GM20000 (cell line): Measurements from ENCODE around the gene MPV17L2.
A peak's percentile ranks its signal among the peaks of the same experiment; 100 is the strongest.

Experiments used
- DNase-seq: peaks from one replicate; pipeline ENCODE4 v3.0.0; 2012; ENCODE audit warnings: low spot score
- TF ChIP-seq, protein P1 (sequence below): IDR thresholded peaks from 2 replicates; pipeline ENCODE4 v1.5.1; 2012; ENCODE audit warnings: mild to moderate bottlenecking, control low read depth; ENCODE audit errors: extremely low read depth, missing control alignments

MPV17L2 gene

DNA sequence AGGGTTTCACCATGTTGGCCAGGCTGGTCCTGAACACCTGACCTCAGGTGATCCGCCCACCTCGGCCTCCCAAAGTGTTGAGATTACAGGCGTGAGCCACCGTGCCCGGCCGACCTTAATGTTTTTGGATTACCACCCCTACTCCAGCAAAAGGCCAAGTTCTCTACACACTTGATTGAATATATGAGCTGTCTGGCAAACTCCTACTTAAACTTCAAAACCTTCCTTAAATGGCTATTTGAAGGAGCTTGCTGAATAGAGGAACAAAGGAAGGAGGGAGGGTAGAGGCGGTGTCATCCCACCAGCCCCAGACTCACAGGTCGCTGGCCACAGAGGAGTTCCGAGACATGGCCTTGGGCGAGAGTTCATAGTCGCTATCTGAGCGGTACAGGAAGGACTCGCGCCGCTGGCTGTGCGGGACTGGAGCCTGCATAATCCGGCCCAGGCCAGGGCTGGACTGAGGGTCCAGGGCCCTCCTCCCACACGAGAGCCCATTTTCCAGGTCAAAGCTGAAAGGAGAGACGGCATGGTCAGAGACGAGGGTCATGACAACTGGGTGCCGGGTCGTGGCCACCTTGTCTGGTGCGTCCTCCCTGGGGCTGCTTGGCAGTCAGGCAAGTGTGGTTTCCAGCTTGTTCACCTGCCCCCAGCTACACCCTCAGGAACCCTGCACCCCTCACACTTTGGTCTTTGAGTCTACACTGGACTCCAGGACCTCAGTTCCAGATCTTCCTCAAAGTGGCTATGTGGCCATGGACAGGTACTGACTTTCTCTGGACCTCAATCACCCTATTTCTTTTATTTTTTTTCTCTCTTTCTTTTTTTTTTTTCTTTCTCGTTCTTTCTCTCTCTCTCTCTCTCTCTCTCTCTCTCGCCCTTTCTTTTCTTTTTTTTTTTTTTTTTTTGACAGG is 29.1 kb downstream of the MPV17L2 start:
- no peak for DNase-seq
- TF ChIP-seq, protein P1, sequence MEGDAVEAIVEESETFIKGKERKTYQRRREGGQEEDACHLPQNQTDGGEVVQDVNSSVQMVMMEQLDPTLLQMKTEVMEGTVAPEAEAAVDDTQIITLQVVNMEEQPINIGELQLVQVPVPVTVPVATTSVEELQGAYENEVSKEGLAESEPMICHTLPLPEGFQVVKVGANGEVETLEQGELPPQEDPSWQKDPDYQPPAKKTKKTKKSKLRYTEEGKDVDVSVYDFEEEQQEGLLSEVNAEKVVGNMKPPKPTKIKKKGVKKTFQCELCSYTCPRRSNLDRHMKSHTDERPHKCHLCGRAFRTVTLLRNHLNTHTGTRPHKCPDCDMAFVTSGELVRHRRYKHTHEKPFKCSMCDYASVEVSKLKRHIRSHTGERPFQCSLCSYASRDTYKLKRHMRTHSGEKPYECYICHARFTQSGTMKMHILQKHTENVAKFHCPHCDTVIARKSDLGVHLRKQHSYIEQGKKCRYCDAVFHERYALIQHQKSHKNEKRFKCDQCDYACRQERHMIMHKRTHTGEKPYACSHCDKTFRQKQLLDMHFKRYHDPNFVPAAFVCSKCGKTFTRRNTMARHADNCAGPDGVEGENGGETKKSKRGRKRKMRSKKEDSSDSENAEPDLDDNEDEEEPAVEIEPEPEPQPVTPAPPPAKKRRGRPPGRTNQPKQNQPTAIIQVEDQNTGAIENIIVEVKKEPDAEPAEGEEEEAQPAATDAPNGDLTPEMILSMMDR, result no peak

DNA sequence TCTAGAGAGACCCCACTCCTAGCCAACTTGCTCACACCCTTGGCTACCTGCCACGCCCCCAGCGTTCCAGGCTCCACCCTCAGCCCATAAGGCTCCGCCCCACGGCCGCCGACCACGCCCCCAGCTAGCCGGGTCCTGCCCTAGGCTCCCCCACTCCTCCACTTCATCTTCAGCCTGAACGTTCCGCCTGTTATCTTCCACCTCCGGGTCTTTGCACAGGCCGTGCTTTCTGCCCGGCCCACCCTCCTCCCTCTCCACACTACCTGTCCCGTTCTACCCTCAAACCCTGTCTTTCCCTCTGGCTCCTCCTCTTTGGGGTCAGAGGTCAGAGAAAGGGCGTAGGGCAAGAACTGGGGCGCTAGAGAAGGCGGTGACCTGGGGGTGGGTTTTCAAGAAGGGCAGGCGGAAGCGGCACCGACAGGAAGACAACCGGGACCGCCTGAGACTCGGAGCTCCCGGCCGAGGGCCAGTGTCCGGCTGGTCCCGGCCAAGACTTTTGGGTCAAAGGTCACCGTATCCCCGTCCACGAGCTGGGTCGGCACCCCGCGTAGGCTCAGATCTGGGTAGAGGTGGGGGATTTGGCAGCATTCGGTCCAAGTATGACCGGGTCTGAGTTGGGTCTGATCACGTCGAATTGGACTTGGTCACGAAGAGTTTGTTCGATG is 31.0 kb downstream of the MPV17L2 start:
- TF ChIP-seq, protein P1, result no peak
- DNase-seq, result peak; percentile 62

DNA sequence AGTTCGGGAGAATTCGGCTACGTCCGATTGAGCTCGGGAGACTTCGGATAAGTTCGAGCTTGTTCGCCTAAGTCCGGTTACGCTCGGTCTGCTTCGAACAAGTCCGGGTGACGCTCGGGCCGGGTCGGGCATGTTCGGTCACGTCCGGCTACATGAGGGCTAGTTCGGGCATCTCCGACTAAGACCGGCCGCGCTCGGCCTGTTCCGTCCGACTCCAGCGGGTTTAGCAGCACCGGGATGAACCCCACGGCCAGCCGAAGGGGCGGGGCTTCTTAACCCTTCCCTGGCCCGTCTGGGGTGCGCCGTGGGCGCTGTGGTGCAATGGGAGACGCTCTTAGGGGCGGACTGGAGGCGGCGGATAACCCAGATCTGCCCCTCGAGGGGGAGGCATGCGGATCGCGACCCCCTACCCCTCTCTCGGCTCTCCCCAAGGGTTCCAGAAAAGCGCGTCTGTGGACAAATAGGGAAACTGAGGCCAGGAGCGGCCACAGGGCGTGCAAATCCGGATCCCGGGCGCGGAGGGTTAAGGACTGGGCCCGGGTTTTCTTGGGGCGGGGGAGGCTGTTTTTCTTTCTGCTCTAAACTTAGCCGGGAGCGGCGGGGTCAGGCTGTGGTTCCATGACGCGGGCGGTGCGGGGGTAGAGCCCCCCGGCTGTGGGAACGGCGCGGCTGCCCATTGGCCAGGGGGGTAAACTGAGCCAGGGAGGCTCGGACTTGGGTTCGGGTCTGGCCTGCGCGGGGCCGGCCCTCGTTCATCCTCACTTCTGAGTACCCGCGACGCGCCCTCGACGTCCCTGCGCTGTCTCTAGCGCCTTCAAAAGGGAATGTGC is 31.7 kb downstream of the MPV17L2 start:
- TF ChIP-seq, protein P1, result no peak
- peak; percentile 99 for DNase-seq

DNA sequence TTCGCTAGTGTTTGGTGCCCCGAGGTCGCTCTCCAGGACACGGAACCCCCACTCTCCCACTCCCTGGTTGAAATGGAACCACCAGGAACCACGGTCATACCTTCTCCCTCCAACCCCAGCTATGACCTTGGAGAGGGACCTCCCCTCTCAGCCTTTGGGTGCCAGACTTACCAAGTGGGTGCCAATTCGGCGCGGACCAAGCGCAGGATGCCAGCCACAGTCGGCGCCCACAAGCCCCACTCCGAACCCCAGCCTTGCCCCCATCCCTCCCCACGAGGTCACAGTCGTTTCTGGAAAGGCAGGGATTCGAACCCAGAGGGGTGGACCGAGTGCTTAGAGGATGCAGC is 32.3 kb downstream of the MPV17L2 start:
- TF ChIP-seq, protein P1, result no peak
- no peak for DNase-seq

DNA sequence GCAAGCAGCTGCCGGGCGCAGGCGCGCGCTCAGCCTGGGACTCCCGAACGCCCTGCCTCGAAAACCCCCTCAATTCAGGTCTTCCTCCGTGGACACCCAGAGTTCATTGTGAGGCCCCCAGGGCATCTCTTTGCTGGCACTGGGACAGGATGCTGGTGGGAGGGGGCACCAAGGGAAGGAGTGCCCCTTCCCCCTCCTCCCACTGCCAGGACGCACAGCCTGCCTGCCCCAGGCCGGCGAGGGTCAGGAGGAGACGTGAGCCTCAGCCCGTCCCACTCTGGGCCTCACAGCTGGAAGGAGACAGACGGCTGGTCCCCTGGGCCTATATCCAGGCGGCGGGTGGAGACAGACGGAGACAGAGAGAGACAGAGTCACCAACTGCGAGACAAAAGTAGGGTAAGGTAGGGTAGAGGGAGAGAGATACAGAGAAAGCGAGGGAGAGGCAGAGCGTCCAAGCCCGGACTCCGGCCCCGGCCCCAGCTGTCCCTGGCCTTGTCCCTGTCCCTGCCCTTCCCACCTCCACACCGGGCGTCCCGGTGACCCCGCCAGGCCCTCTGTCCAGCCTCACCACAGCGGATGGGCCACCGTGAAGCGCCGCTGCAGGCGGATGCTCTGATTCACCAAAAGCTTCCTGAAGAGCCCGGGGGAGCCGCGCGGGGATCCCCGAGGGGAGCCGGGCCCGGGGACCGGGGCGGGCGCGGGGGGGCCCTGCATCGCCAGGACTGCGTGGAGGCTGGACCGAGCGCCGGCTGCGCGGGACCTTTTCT is 32.9 kb downstream of the MPV17L2 start, which contains the start of gene PDE4C:
TSS of gene PDE4C (minus strand) at position 737 of the 767 bp plus-strand sequence. CDS start at position 714, 23 bp downstream.
- DNase-seq, result peak; percentile 52
- TF ChIP-seq, protein P1, result no peak

DNA sequence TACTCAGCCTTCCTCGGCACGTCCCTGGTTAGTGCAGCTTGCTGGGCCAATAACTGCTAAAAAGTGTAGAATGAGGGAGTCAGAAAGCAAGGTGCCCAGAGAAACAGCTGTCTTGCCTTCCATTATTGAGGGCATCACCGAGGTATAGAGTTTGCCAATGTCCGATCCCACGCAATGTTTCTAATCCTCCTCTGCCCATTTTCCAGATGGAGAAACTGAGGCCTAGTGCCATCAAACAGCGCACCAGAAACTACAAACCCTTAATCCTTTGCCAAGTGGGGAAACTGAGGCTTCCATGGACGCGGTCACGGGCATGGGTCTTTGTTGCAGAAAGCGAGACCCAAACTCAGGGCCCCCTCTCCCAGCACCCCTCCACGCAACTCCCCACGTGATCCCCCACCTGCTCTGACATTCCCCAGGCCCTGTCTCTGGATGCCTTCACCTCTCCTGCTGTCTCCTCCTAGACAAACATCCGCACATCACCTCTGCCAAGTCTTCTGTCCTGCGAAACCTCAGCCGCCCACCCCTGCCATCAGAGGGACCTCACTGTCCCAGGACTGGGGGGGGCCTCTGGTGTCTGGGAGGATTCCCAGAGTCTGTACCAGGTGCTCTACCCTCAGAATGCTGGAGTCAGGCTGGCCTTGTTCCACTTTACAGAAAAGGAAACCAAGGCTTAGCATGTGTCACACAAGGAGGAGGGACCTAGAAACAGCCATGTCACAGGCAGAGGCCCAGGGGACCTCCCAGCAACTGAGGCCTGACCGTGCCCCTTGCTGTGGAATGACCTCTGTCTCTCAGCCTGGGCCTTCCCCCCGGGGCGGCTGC is 34.1 kb downstream of the MPV17L2 start:
- DNase-seq, result peak; percentile 66
- TF ChIP-seq, protein P1, result no peak
